H1 (cell line): ENCODE measurements around the gene FAU. TPM values are rescaled to one million over a fixed set of nuclear protein-coding genes. Genes with fewer than 3 reads are reported as not detected.
A peak's percentile ranks its signal among the peaks of the same experiment; 100 is the strongest.

Experiments used
- CTCF ChIA-PET: fragments of 300-600 bp; sonication (Branson Sonifier 250); formaldehyde crosslinking; loops from one replicate; lab custom pipeline; 2021; ENCODE audit not compliant: partially characterized antibody; lab: Charles Lee
- POLR2A ChIA-PET: fragments of 300-600 bp; sonication (Branson Sonifier 250); formaldehyde crosslinking; loops from one replicate; lab custom pipeline; 2021; ENCODE audit warnings: inconsistent platforms; ENCODE audit not compliant: partially characterized antibody; lab: Charles Lee
- DNase-seq, 2 experiments: peaks; one replicate each; pipeline versions ENCODE4 v3.0.0 to v3.0.0-alpha.2; 2010 to 2022; ENCODE audit warnings: low spot score in 2 of 2, low read depth in 1 of 2, mixed read lengths in 1 of 2
- FAIRE-seq: peaks from 2 replicates; lab custom pipeline; 2011; peaks lifted over from hg19 to GRCh38; lab: Jason Lieb, UNC
- H2AFZ ChIP-seq: 2 replicates; pipeline ENCODE4 v1.8.1; 2012; ENCODE audit warnings: low read length, inconsistent platforms
- H2AK5ac ChIP-seq: 2 replicates; pipeline ENCODE4 v1.6.1; 2013; ENCODE audit warnings: low read depth, low read length
- H2BK120ac ChIP-seq: replicated peaks from 2 replicates; pipeline ENCODE3; 2013; ENCODE audit warnings: low read depth, low read length, inconsistent platforms
- H2BK12ac ChIP-seq: 2 replicates; pipeline ENCODE4 v1.6.1; 2013; ENCODE audit warnings: low read depth, low read length
- H2BK15ac ChIP-seq: 2 replicates; pipeline ENCODE4 v1.6.1; 2013; ENCODE audit warnings: low read length
- H2BK20ac ChIP-seq: 2 replicates; pipeline ENCODE4 v1.6.1; 2013; ENCODE audit warnings: low read length
- H2BK5ac ChIP-seq: 2 replicates; pipeline ENCODE4 v1.6.1; 2013; ENCODE audit warnings: low read depth, low read length
- H3K14ac ChIP-seq: 2 replicates; pipeline ENCODE4 v1.6.1; 2013; ENCODE audit warnings: inconsistent platforms; ENCODE audit not compliant: insufficient read length
- H3K18ac ChIP-seq: 2 replicates; pipeline ENCODE4 v1.6.1; 2013; ENCODE audit warnings: low read length; ENCODE audit errors: extremely low read depth
- H3K23ac ChIP-seq: 2 replicates; pipeline ENCODE4 v1.6.1; 2013; ENCODE audit warnings: inconsistent platforms; ENCODE audit not compliant: insufficient read length
- H3K23me2 ChIP-seq: 2 replicates; pipeline ENCODE4 v1.6.1; 2013; ENCODE audit warnings: low read depth, low read length
- H3K27ac ChIP-seq: 2 replicates; pipeline ENCODE4 v1.6.1; 2011; ENCODE audit warnings: low read depth, low read length, inconsistent platforms
- H3K27me3 ChIP-seq, 4 experiments: replicated peaks in 1 of 4; 1 replicate in 1 of 4; 2 replicates in 3 of 4; pipeline versions ENCODE4 v1.6.1 to v1.8.1; 2011 to 2013; ENCODE audit warnings: low read length in 3 of 4, mild to moderate bottlenecking in 3 of 4, inconsistent platforms in 2 of 4, mixed read lengths in 2 of 4, moderate library complexity in 1 of 4; ENCODE audit not compliant: control insufficient read depth in 3 of 4, insufficient read depth in 3 of 4; ENCODE audit errors: extremely low read depth in 1 of 4
- H3K36me3 ChIP-seq, 4 experiments: 2 replicates each; pipeline versions ENCODE4 v1.6.1 to v1.8.1; 2011 to 2013; ENCODE audit warnings: mild to moderate bottlenecking in 4 of 4, low read length in 3 of 4, moderate library complexity in 2 of 4, control low read depth in 1 of 4, inconsistent platforms in 1 of 4; ENCODE audit not compliant: insufficient read depth in 4 of 4, control insufficient read depth in 2 of 4
- H3K4ac ChIP-seq: replicated peaks from 2 replicates; pipeline ENCODE3; 2013; ENCODE audit warnings: low read length, low read depth, mixed read lengths, inconsistent platforms; ENCODE audit not compliant: insufficient read length
- H3K4me1 ChIP-seq, 4 experiments: replicated peaks in 1 of 4; 1 replicate in 1 of 4; 2 replicates in 3 of 4; pipeline versions ENCODE4 v1.6.1 to v1.8.1; 2011 to 2013; ENCODE audit warnings: low read length in 3 of 4, inconsistent platforms in 2 of 4, mixed read lengths in 1 of 4; ENCODE audit not compliant: insufficient read depth in 4 of 4, control insufficient read depth in 3 of 4
- H3K4me2 ChIP-seq, 2 experiments: 2 replicates each; pipeline versions ENCODE4 v1.6.1 to v1.8.1; 2011 to 2013; ENCODE audit warnings: low read depth in 2 of 2, low read length in 2 of 2, control low read depth in 1 of 2, inconsistent platforms in 1 of 2, mild to moderate bottlenecking in 1 of 2; ENCODE audit not compliant: insufficient read depth in 1 of 2
- H3K4me3 ChIP-seq, 4 experiments: fragments of 200-600, 300-600 bp in 1 of 4; sonication (generic), shearing (Covaris generic), sonication (Bioruptor Twin) in 1 of 4; 2 replicates each; pipeline versions ENCODE4 v1.5.1 to v1.8.1; 2011 to 2016; ENCODE audit warnings: low read length in 4 of 4, low read depth in 3 of 4, control low read depth in 2 of 4, inconsistent platforms in 2 of 4, mild to moderate bottlenecking in 2 of 4, mixed read lengths in 1 of 4, moderate library complexity in 1 of 4; ENCODE audit not compliant: insufficient read depth in 2 of 4; ENCODE audit errors: extremely low read depth in 1 of 4
- H3K56ac ChIP-seq: replicated peaks from 2 replicates; pipeline ENCODE3; 2013; ENCODE audit warnings: low read depth, mild to moderate bottlenecking, mixed read lengths, low read length, inconsistent platforms; ENCODE audit not compliant: insufficient read length
- H3K79me1 ChIP-seq: 2 replicates; pipeline ENCODE4 v1.6.1; 2013; ENCODE audit warnings: low read depth, low read length, control low read depth
- H3K79me2 ChIP-seq, 2 experiments: 2 replicates each; pipeline versions ENCODE4 v1.6.1 to v1.8.1; 2012 to 2013; ENCODE audit warnings: low read length in 2 of 2, mild to moderate bottlenecking in 2 of 2, inconsistent platforms in 1 of 2; ENCODE audit not compliant: insufficient read depth in 2 of 2, control insufficient read depth in 1 of 2
- H3K9ac ChIP-seq, 4 experiments: replicated peaks in 1 of 4; 1 replicate in 1 of 4; 2 replicates in 3 of 4; pipeline versions ENCODE4 v1.6.1 to v1.8.1; 2011 to 2013; ENCODE audit warnings: low read depth in 3 of 4, low read length in 3 of 4, control low read depth in 2 of 4, mild to moderate bottlenecking in 2 of 4, moderate library complexity in 2 of 4, inconsistent platforms in 1 of 4; ENCODE audit errors: extremely low read depth in 1 of 4
- H3K9me3 ChIP-seq, 2 experiments: 2 replicates each; pipeline versions ENCODE4 v1.6.1 to v1.8.1; 2012 to 2013; ENCODE audit warnings: mild to moderate bottlenecking in 2 of 2, moderate library complexity in 2 of 2, control low read depth in 1 of 2, inconsistent platforms in 1 of 2, low read depth in 1 of 2, low read length in 1 of 2, mixed read lengths in 1 of 2; ENCODE audit not compliant: insufficient read depth in 2 of 2
- H4K20me1 ChIP-seq, 2 experiments: replicated peaks in 1 of 2; 2 replicates each; pipeline versions ENCODE3 to v1.8.1; 2011 to 2013; ENCODE audit warnings: inconsistent platforms in 2 of 2, low read length in 2 of 2, mild to moderate bottlenecking in 1 of 2; ENCODE audit not compliant: insufficient read depth in 2 of 2, control insufficient read depth in 1 of 2
- H4K5ac ChIP-seq: 2 replicates; pipeline ENCODE4 v1.6.1; 2013; ENCODE audit warnings: low read length, low read depth, mixed read lengths, inconsistent platforms; ENCODE audit not compliant: insufficient read length
- H4K8ac ChIP-seq: 2 replicates; pipeline ENCODE4 v1.8.0; 2013; ENCODE audit warnings: mild to moderate bottlenecking, moderate library complexity, low read length, inconsistent platforms; ENCODE audit not compliant: insufficient read depth; ENCODE audit errors: extremely low read depth
- H4K91ac ChIP-seq: replicated peaks from 2 replicates; pipeline ENCODE3; 2013; ENCODE audit warnings: low read length, mixed read lengths, inconsistent platforms; ENCODE audit not compliant: insufficient read length
- CREB1 ChIP-seq: IDR thresholded peaks from 2 replicates; pipeline ENCODE4 v1.6.1; 2012; ENCODE audit warnings: inconsistent platforms
- EGR1 ChIP-seq: IDR thresholded peaks from 2 replicates; pipeline ENCODE4 v1.6.1; 2011; ENCODE audit warnings: low read depth, low read length, borderline replicate concordance
- GTF2F1 ChIP-seq: IDR thresholded peaks from 2 replicates; pipeline ENCODE4 v1.6.1; 2012; ENCODE audit warnings: low read depth, low read length, improper control_type of control experiment, borderline replicate concordance
- MAFK ChIP-seq: IDR thresholded peaks from 2 replicates; pipeline ENCODE4 v1.6.1; 2012; ENCODE audit warnings: low read depth, mild to moderate bottlenecking, improper control_type of control experiment, low read length
- PHF8 ChIP-seq: fragments of 200-600 bp; sonication (generic); conservative IDR thresholded peaks from 2 replicates; pipeline ENCODE4 v1.7.1; 2012; ENCODE audit warnings: low read depth, mild to moderate bottlenecking, inconsistent platforms, low read length, moderate library complexity
- POLR2AphosphoS5 ChIP-seq: IDR thresholded peaks from 2 replicates; pipeline ENCODE4 v1.6.1; 2011; ENCODE audit warnings: low read depth, low read length
- SUZ12 ChIP-seq: fragments of 200-600 bp; sonication (generic); IDR thresholded peaks from 2 replicates; pipeline ENCODE4 v1.6.1; 2012; ENCODE audit warnings: mild to moderate bottlenecking, inconsistent platforms, low read length, moderate library complexity, mixed read lengths
- TAF1 ChIP-seq: IDR thresholded peaks from 2 replicates; pipeline ENCODE4 v1.6.1; 2011; ENCODE audit warnings: mild to moderate bottlenecking, low read depth, low read length
- TAF7 ChIP-seq: optimal IDR thresholded peaks from 2 replicates; pipeline ENCODE3; 2011; ENCODE audit warnings: low read depth, mild to moderate bottlenecking, inconsistent platforms, low read length, moderate library complexity, borderline replicate concordance
- TBP ChIP-seq: IDR thresholded peaks from 2 replicates; pipeline ENCODE4 v1.6.1; 2011; ENCODE audit warnings: low read depth, low read length, improper control_type of control experiment
- WGBS, 2 experiments: shearing (Covaris generic) in 1 of 2; methylation state at CpG; one replicate each; pipeline versions ENCODE4 v1.1.6 to v1.1.7; 2013 to 2015; ENCODE audit warnings: low lambda C conversion rate in 2 of 2, mixed read lengths in 2 of 2, inconsistent platforms in 1 of 2, low coverage in 1 of 2, missing lambda C conversion rate in 1 of 2; ENCODE audit not compliant: insufficient replicate concordance in 2 of 2, insufficient coverage in 1 of 2, insufficient read length in 1 of 2; ENCODE audit errors: extremely low coverage in 1 of 2, missing lambda C conversion rate in 1 of 2; 5-methylcytosine and 5-hydroxymethylcytosine counted together
- polyA plus RNA-seq, 7 experiments: library from polyadenylated mRNA; depleted of rRNA in 3 of 7; stranded (reverse) in 5 of 7; unstranded in 2 of 7; fragments of >200 nt in 5 of 7; fragments of 200-250 nt in 2 of 7; gene quantifications; 1 replicate in 5 of 7; 2 replicates in 1 of 7; 4 replicates in 1 of 7; pipeline versions ENCODE4 v1.2.1 to v1.2.3, GENCODE V29; 2011 to 2013; ENCODE audit warnings: missing spikeins in 2 of 7, mixed read lengths in 2 of 7
- total RNA-seq: library from RNA; stranded (reverse); fragmentation: NEBNext Ultra II Directional; extraction: Animal tissue kit (Norgen Biotek cat#: 25700); gene quantifications from 2 replicates; pipeline ENCODE4 v1.2.1, GENCODE V29; 2021

FAU gene
- total and polyA plus RNA-seq, 2 of the 8 experiments (the other 6 are each of a cell fraction or from before 2014, with no cell fraction given): 826 to 896 TPM

GRCh38 chr11:65111744-65112545, 10.0 kb downstream of the FAU start, which contains the start of gene TM7SF2:
Gene TM7SF2, plus strand, starts transcription at chr11:65111872. Its CDS starts 144 bp downstream, at chr11:65112016.
- Histone ChIP-seq H2BK12ac (peak within 1 kb of the TSS; percentile 68; the same call in 1 of the 2 replicates), H2AK5ac (peak within 1 kb of the TSS; percentile 45; the same call in 1 of the 2 replicates), H3K4me3 (peak within 1 kb of the TSS; percentile 76 to 90 (median 85)), H3K36me3 (peaks cover 0 to 13% (median 3%) of the 10 kb centered on the region in 4 experiments; a peak in 2 of 8 replicates), H3K79me1 (peaks cover 8% of the 10 kb centered on the region), H3K4ac (no peak within 1 kb of the TSS), H3K18ac (peak within 1 kb of the TSS; percentile 71), H4K91ac (peak within 1 kb of the TSS; percentile 72), H3K23ac (no peak within 1 kb of the TSS), H3K9me3 (no peaks in the 10 kb centered on the region), H3K27ac (peak within 1 kb of the TSS; percentile 42; the same call in 1 of the 2 replicates), H3K23me2 (peaks cover 16% of the 10 kb centered on the region; the same call in 1 of the 2 replicates), H4K8ac (peak within 1 kb of the TSS; percentile 47), H3K79me2 (peaks cover 0 to 6% of the 10 kb centered on the region in 2 experiments; a peak in 1 of 4 replicates), H4K5ac (peak within 1 kb of the TSS; percentile 78), H3K27me3 (no peaks in the 10 kb centered on the region), H2BK20ac (0 out of 2 replicates have a peak within 1 kb of the TSS, but pooled peaks have one; percentile 93), H2BK120ac (no peak within 1 kb of the TSS), H3K56ac (no peak within 1 kb of the TSS), H3K9ac (peak within 1 kb of the TSS; percentile 54 to 66 (median 58)), H3K4me2 (peak within 1 kb of the TSS; percentile 71 to 95), H4K20me1 (peaks cover 0 to 21% of the 10 kb centered on the region in 2 experiments), H3K14ac (no peak within 1 kb of the TSS), H2BK5ac (peak within 1 kb of the TSS; percentile 88; the same call in 1 of the 2 replicates), H2BK15ac (no peak within 1 kb of the TSS; the same call in 1 of the 2 replicates), H2AFZ (no peak within 1 kb of the TSS), H3K4me1 (peaks cover 2 to 26% (median 19%) of the 10 kb centered on the region in 4 experiments)
- DNase-seq (peak; percentile 85 to 95), FAIRE-seq (no peak)
- ChIA-PET POLR2A (interaction anchor here (0.6 to 17.4 kb wide), 41 partner anchors 9 to 1097 kb away, joined by 3 to 305 read pairs (median 3); partner anchors contain the start of genes ARL2, BATF2, CAPN1 and CDCA5), CTCF (interaction anchor here (0.5 to 7.9 kb wide), 33 partner anchors 9 to 450 kb away, joined by 3 to 85 read pairs (median 5); partner anchors contain the start of genes ARL2, CAPN1, FAU and GPHA2)
- 3% methylated on average over 32 of the region's 64 CpGs; no CpG with 5 or more reads in 1 of the 2 experiments for WGBS, 2 experiments
- TF ChIP-seq MAFK: no peak
- peak; percentile 90 for TF ChIP-seq TAF7
- TF ChIP-seq SUZ12: no peak
- 0 out of 2 replicates have a peak, but pooled peaks have one; percentile 3 for TF ChIP-seq EGR1
- TF ChIP-seq POLR2AphosphoS5: peak; percentile 92
- peak; percentile 53; the same call in 1 of the 2 replicates for TF ChIP-seq GTF2F1
- TF ChIP-seq TBP: peak; percentile 95
- TF ChIP-seq TAF1: peak; percentile 83
- peak; percentile 71 for TF ChIP-seq PHF8
- TF ChIP-seq CREB1: 0 out of 2 replicates have a peak, but pooled peaks have one; percentile 8
